GM23338 (cell line): ENCODE data around the gene LIN7C. TPM values are rescaled to one million over a fixed set of nuclear protein-coding genes. Genes with fewer than 3 reads are reported as not detected.

ENCODE experiments used
- ATAC-seq: fragments of 200-7000 bp; cut with Tn5 transposase; 3 replicates; pipeline ENCODE4 v1.9.1; 2020
- DNase-seq: peaks from one replicate; pipeline ENCODE4 v3.0.0-alpha.2; 2015; ENCODE audit warnings: low spot score
- H2AFZ ChIP-seq: fragments of 200-600 bp; sonication (generic); 2 replicates; pipeline ENCODE4 v1.8.0; 2016; ENCODE audit warnings: antibody characterized with exemption, mild to moderate bottlenecking, moderate library complexity
- H3F3A ChIP-seq: fragments of 200-600 bp; sonication (generic); replicated peaks from 2 replicates; pipeline ENCODE4 v1.8.0; 2017; ENCODE audit warnings: antibody characterized with exemption, mixed run types, low read depth
- H3K27ac ChIP-seq: fragments of 200-600 bp; sonication (generic); 2 replicates; pipeline ENCODE4 v1.6.1; 2016; ENCODE audit warnings: low read depth
- H3K27me3 ChIP-seq: fragments of 200-600 bp; sonication (generic); 2 replicates; pipeline ENCODE4 v1.8.0; 2016; ENCODE audit warnings: mild to moderate bottlenecking, mixed run types, moderate library complexity; ENCODE audit not compliant: insufficient read depth
- H3K36me3 ChIP-seq: fragments of 200-600 bp; sonication (generic); 2 replicates; pipeline ENCODE4 v1.8.0; 2016; ENCODE audit warnings: mild to moderate bottlenecking; ENCODE audit not compliant: insufficient read depth
- H3K4me1 ChIP-seq: fragments of 200-600 bp; sonication (generic); 2 replicates; pipeline ENCODE4 v1.8.0; 2016; ENCODE audit warnings: mild to moderate bottlenecking, moderate library complexity; ENCODE audit not compliant: insufficient read depth
- H3K4me2 ChIP-seq: fragments of 200-600 bp; sonication (generic); 2 replicates; pipeline ENCODE4 v1.7.1; 2017; ENCODE audit warnings: mixed run types
- H3K4me3 ChIP-seq: fragments of 200-600 bp; sonication (generic); 2 replicates; pipeline ENCODE4 v1.6.1; 2016; ENCODE audit warnings: mixed run types
- H3K79me2 ChIP-seq: fragments of 200-600 bp; sonication (generic); replicated peaks from 2 replicates; pipeline ENCODE4 v1.8.0; 2017; ENCODE audit warnings: mild to moderate bottlenecking; ENCODE audit not compliant: insufficient read depth
- H3K9me2 ChIP-seq: fragments of 200-600 bp; sonication (generic); 2 replicates; pipeline ENCODE4 v1.8.0; 2017; ENCODE audit not compliant: insufficient read depth
- H4K20me1 ChIP-seq: fragments of 200-600 bp; sonication (generic); replicated peaks from 2 replicates; pipeline ENCODE4 v1.8.0; 2017; ENCODE audit warnings: mild to moderate bottlenecking; ENCODE audit not compliant: insufficient read depth
- H3K27ac Mint-ChIP-seq: 2 replicates; pipeline ENCODE4 v1.8.0; 2020; ENCODE audit warnings: inconsistent platforms, mild to moderate bottlenecking, moderate library complexity, mixed read lengths
- H3K27me3 Mint-ChIP-seq: 3 replicates; pipeline ENCODE4 v1.8.0; 2022; ENCODE audit warnings: low read depth, mild to moderate bottlenecking, moderate library complexity, mixed read lengths, inconsistent platforms; ENCODE audit not compliant: insufficient read depth, poor library complexity
- H3K36me3 Mint-ChIP-seq: 3 replicates; pipeline ENCODE4 v1.8.0; 2021; ENCODE audit warnings: low read depth, mild to moderate bottlenecking, inconsistent platforms, moderate library complexity, mixed read lengths
- H3K4me1 Mint-ChIP-seq: 3 replicates; pipeline ENCODE4 v1.8.0; 2020; ENCODE audit warnings: mild to moderate bottlenecking, inconsistent platforms, mixed read lengths
- H3K4me3 Mint-ChIP-seq: 3 replicates; pipeline ENCODE4 v1.8.0; 2021; ENCODE audit warnings: moderate library complexity, mild to moderate bottlenecking, inconsistent platforms, mixed read lengths
- H3K9me3 Mint-ChIP-seq: 3 replicates; pipeline ENCODE4 v1.8.0; 2020; ENCODE audit warnings: moderate library complexity, mild to moderate bottlenecking, inconsistent platforms, mixed read lengths
- CREB1 ChIP-seq: fragments of 250-450 bp; sonication (Bioruptor Pico); IDR thresholded peaks from 2 replicates; pipeline ENCODE4 v1.5.0; 2020; ENCODE audit warnings: low read depth, mild to moderate bottlenecking, moderate library complexity
- CTCF ChIP-seq, 2 experiments: fragments of 200-600 bp in 1 of 2; sonication (generic) in 1 of 2; conservative IDR thresholded peaks; 2 replicates each; pipeline versions ENCODE4 v1.5.1 to v1.6.1; 2016 to 2017; ENCODE audit warnings: antibody characterized with exemption in 2 of 2, low read depth in 2 of 2, mild to moderate bottlenecking in 2 of 2, moderate library complexity in 1 of 2
- EZH2 ChIP-seq: fragments of 200-600 bp; sonication (generic); IDR thresholded peaks from one replicate; pipeline ENCODE4 v1.8.0; 2017; ENCODE audit warnings: antibody characterized with exemption, mild to moderate bottlenecking, low read depth; ENCODE audit not compliant: unreplicated experiment
- JUNB ChIP-seq: IDR thresholded peaks from one replicate; pipeline ENCODE4 v1.6.1; 2016; ENCODE audit warnings: antibody characterized with exemption; ENCODE audit not compliant: unreplicated experiment
- NANOG ChIP-seq: IDR thresholded peaks from 2 replicates; pipeline ENCODE4 v1.6.1; 2016; ENCODE audit warnings: antibody characterized with exemption, borderline replicate concordance
- POLR2AphosphoS5 ChIP-seq: IDR thresholded peaks from 2 replicates; pipeline ENCODE4 v1.6.1; 2016; ENCODE audit warnings: antibody characterized with exemption, low read depth
- REST ChIP-seq: IDR thresholded peaks from one replicate; pipeline ENCODE4 v1.6.1; 2018; ENCODE audit warnings: antibody characterized with exemption; ENCODE audit not compliant: unreplicated experiment
- STAT1 ChIP-seq: IDR thresholded peaks from one replicate; pipeline ENCODE4 v1.6.1; 2016; ENCODE audit warnings: antibody characterized with exemption; ENCODE audit not compliant: unreplicated experiment
- ZNF331 ChIP-seq: fragments of 250-450 bp; sonication (Bioruptor Pico); IDR thresholded peaks from 2 replicates; pipeline ENCODE4 v1.5.0; 2020; ENCODE audit warnings: low read depth, mild to moderate bottlenecking, moderate library complexity
- polyA plus RNA-seq: library from polyadenylated mRNA; unstranded; fragments of >200 nt; fragmentation: Nextera tagmentation; extraction: Ambion mirVana; gene quantifications from 2 replicates; pipeline ENCODE4 v1.2.1, GENCODE V29; 2016
- total RNA-seq: library from RNA; depleted of rRNA; stranded (reverse); fragments of >200 nt; shearing (Covaris generic); gene quantifications from 2 replicates; pipeline ENCODE4 v1.2.3, GENCODE V29; 2014

The LIN7C gene
- total and polyA plus RNA-seq, 2 experiments from 2014 or later = 22.5 to 61.0 TPM

- H3K9me3 Mint-ChIP-seq = peaks cover 14% of the 10 kb centered on the region; the same call in 2 of the 3 replicates
- H3K27ac ChIP-seq = no peak overlapping the region
Measured at GRCh38 chr11:27489092-27489491, 17.5 kb downstream of the LIN7C start.

GRCh38 chr11:27487706-27488105, 18.9 kb downstream of the LIN7C start:
- DNase-seq = no peak
- Histone ChIP-seq H3F3A (0 out of 2 replicates have a peak, but pooled peaks cover under 1% of the 10 kb centered on the region), H3K4me2 (no peak overlapping the region), H4K20me1 (no peaks in the 10 kb centered on the region), H3K4me1 (no peaks in the 10 kb centered on the region; the same call in 1 of the 2 replicates), H3K79me2 (no peaks in the 10 kb centered on the region), H3K4me3 (no peak overlapping the region), H2AFZ (no peak overlapping the region), H3K36me3 (peaks cover 9% of the 10 kb centered on the region), H3K27ac (no peak overlapping the region), H3K27me3 (no peaks in the 10 kb centered on the region), H3K9me2 (no peaks in the 10 kb centered on the region)
- Mint-ChIP-seq H3K4me3 (no peak overlapping the region), H3K36me3 (peaks cover 41% of the 10 kb centered on the region), H3K4me1 (peaks cover 3% of the 10 kb centered on the region; the same call in 2 of the 3 replicates), H3K9me3 (peaks cover 14% of the 10 kb centered on the region; the same call in 2 of the 3 replicates), H3K27me3 (no peaks in the 10 kb centered on the region), H3K27ac (no peak overlapping the region)
- no peak for ATAC-seq
- no peak for TF ChIP-seq CTCF (conservative IDR thresholded peaks at IDR 0.05; ENCODE audit: low read depth in 2 of 2)
- no peak for TF ChIP-seq CREB1 (CRISPR knock-in tag)
- no peak for TF ChIP-seq POLR2AphosphoS5
- no peak for TF ChIP-seq STAT1
- no peak for TF ChIP-seq REST
- TF ChIP-seq EZH2 = no peak
- TF ChIP-seq ZNF331 (CRISPR knock-in tag) = no peak

More at GRCh38 chr11:27489092-27489491, 17.5 kb downstream of the LIN7C start:
- DNase-seq (no peak), ATAC-seq (no peak)
- no peak overlapping the region for H3K27ac Mint-ChIP-seq
- H3K4me1 ChIP-seq = no peaks in the 10 kb centered on the region
- no peaks in the 10 kb centered on the region; the same call in 2 of the 3 replicates for H3K4me1 Mint-ChIP-seq
- peaks cover 11% of the 10 kb centered on the region for H3K36me3 ChIP-seq
- H3K36me3 Mint-ChIP-seq = peaks cover 48% of the 10 kb centered on the region
- no peak overlapping the region for H3K4me2 ChIP-seq
- H4K20me1 ChIP-seq = no peaks in the 10 kb centered on the region
- no peaks in the 10 kb centered on the region for H3K79me2 ChIP-seq
- no peaks in the 10 kb centered on the region for H3F3A ChIP-seq
- no peak overlapping the region for H2AFZ ChIP-seq
- no peaks in the 10 kb centered on the region for H3K9me2 ChIP-seq
- TF ChIP-seq CREB1 (CRISPR knock-in tag) = no peak
- TF ChIP-seq POLR2AphosphoS5 = no peak
- no peak for TF ChIP-seq JUNB
- TF ChIP-seq REST = no peak
- no peak for TF ChIP-seq NANOG
- no peaks in the 10 kb centered on the region for H3K27me3 Mint-ChIP-seq
- H3K27me3 ChIP-seq = no peaks in the 10 kb centered on the region
- no peak overlapping the region for H3K4me3 ChIP-seq
- no peak overlapping the region for H3K4me3 Mint-ChIP-seq
